SK-N-SH treated with all-trans-retinoic acid at 6 μM for 48 hours (cell line): ENCODE results near the gene KRTAP10-1.

ENCODE experiments used
- ATAC-seq: fragments of 200-7000 bp; cut with Tn5 transposase; 3 replicates; pipeline ENCODE4 v1.9.1; 2020; ENCODE audit warnings: mild to moderate bottlenecking, moderate library complexity
- BACH2 ChIP-seq: fragments of 250-450 bp; sonication (Bioruptor Pico); IDR thresholded peaks from 2 replicates; pipeline ENCODE4 v1.9.0; 2021; ENCODE audit warnings: mild to moderate bottlenecking, borderline replicate concordance
- CSRNP3 ChIP-seq: fragments of 250-450 bp; sonication (Bioruptor Pico); IDR thresholded peaks from 2 replicates; pipeline ENCODE4 v1.5.1; 2021; ENCODE audit warnings: mild to moderate bottlenecking, moderate library complexity
- GLIS3 ChIP-seq: fragments of 250-450 bp; sonication (Bioruptor Pico); IDR thresholded peaks from 2 replicates; pipeline ENCODE4 v1.5.0; 2020; ENCODE audit warnings: mild to moderate bottlenecking, moderate library complexity
- ISL1 ChIP-seq: fragments of 250-450 bp; sonication (Bioruptor Pico); IDR thresholded peaks from 2 replicates; pipeline ENCODE4 v2.1.2; 2022; ENCODE audit warnings: mild to moderate bottlenecking, moderate library complexity
- PPARA ChIP-seq: fragments of 250-450 bp; sonication (Bioruptor Pico); IDR thresholded peaks from 2 replicates; pipeline ENCODE4 v1.5.0; 2020; ENCODE audit warnings: mild to moderate bottlenecking, borderline replicate concordance
- RARB ChIP-seq: fragments of 250-450 bp; sonication (Bioruptor Pico); IDR thresholded peaks from 2 replicates; pipeline ENCODE4 v1.8.0; 2021; ENCODE audit warnings: mild to moderate bottlenecking, moderate library complexity
- SNAI2 ChIP-seq: fragments of 250-450 bp; sonication (Bioruptor Pico); IDR thresholded peaks from 2 replicates; pipeline ENCODE4 v1.5.0; 2020; ENCODE audit warnings: mild to moderate bottlenecking, moderate library complexity
- TCF4 ChIP-seq: fragments of 250-450 bp; sonication (Bioruptor Pico); IDR thresholded peaks from 2 replicates; pipeline ENCODE4 v1.8.0; 2021; ENCODE audit warnings: mild to moderate bottlenecking, moderate library complexity, borderline replicate concordance
- ZC3H10 ChIP-seq: fragments of 250-450 bp; sonication (Bioruptor Pico); IDR thresholded peaks from 2 replicates; pipeline ENCODE4 v1.5.1; 2021; ENCODE audit warnings: mild to moderate bottlenecking, moderate library complexity
- ZFP3 ChIP-seq: fragments of 250-450 bp; sonication (Bioruptor Pico); IDR thresholded peaks from 2 replicates; pipeline ENCODE4 v1.5.0; 2020; ENCODE audit warnings: mild to moderate bottlenecking, moderate library complexity
- ZFP30 ChIP-seq: fragments of 450-650 bp; formaldehyde crosslinking; IDR thresholded peaks from 2 replicates; pipeline ENCODE4 v1.5.0; 2022; ENCODE audit warnings: mild to moderate bottlenecking, moderate library complexity
- ZNF70 ChIP-seq: fragments of 450-650 bp; formaldehyde crosslinking; IDR thresholded peaks from 2 replicates; pipeline ENCODE4 v1.5.0; 2020; ENCODE audit warnings: mild to moderate bottlenecking, moderate library complexity
- TF ChIP-seq, protein P1 (sequence below): fragments of 250-450 bp; sonication (Bioruptor Pico); IDR thresholded peaks from 2 replicates; pipeline ENCODE4 v1.5.0; 2020; ENCODE audit warnings: mild to moderate bottlenecking, moderate library complexity
- TF ChIP-seq, protein P2 (sequence below): fragments of 250-450 bp; sonication (Bioruptor Pico); IDR thresholded peaks from 2 replicates; pipeline ENCODE4 v1.8.0; 2021; ENCODE audit warnings: low read depth, mild to moderate bottlenecking, moderate library complexity, borderline replicate concordance
- TF ChIP-seq, protein P3 (sequence below): fragments of 250-450 bp; sonication (Bioruptor Pico); IDR thresholded peaks from 2 replicates; pipeline ENCODE4 v1.8.0; 2020; ENCODE audit warnings: mild to moderate bottlenecking, moderate library complexity, borderline replicate concordance

KRTAP10-1 gene

GRCh38 chr21:44533891-44534627, 5.9 kb downstream of the KRTAP10-1 start (continued):
- TF ChIP-seq, protein P1, sequence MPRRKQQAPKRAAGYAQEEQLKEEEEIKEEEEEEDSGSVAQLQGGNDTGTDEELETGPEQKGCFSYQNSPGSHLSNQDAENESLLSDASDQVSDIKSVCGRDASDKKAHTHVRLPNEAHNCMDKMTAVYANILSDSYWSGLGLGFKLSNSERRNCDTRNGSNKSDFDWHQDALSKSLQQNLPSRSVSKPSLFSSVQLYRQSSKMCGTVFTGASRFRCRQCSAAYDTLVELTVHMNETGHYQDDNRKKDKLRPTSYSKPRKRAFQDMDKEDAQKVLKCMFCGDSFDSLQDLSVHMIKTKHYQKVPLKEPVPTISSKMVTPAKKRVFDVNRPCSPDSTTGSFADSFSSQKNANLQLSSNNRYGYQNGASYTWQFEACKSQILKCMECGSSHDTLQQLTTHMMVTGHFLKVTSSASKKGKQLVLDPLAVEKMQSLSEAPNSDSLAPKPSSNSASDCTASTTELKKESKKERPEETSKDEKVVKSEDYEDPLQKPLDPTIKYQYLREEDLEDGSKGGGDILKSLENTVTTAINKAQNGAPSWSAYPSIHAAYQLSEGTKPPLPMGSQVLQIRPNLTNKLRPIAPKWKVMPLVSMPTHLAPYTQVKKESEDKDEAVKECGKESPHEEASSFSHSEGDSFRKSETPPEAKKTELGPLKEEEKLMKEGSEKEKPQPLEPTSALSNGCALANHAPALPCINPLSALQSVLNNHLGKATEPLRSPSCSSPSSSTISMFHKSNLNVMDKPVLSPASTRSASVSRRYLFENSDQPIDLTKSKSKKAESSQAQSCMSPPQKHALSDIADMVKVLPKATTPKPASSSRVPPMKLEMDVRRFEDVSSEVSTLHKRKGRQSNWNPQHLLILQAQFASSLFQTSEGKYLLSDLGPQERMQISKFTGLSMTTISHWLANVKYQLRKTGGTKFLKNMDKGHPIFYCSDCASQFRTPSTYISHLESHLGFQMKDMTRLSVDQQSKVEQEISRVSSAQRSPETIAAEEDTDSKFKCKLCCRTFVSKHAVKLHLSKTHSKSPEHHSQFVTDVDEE (CRISPR knock-in tag): no peak

DNA sequence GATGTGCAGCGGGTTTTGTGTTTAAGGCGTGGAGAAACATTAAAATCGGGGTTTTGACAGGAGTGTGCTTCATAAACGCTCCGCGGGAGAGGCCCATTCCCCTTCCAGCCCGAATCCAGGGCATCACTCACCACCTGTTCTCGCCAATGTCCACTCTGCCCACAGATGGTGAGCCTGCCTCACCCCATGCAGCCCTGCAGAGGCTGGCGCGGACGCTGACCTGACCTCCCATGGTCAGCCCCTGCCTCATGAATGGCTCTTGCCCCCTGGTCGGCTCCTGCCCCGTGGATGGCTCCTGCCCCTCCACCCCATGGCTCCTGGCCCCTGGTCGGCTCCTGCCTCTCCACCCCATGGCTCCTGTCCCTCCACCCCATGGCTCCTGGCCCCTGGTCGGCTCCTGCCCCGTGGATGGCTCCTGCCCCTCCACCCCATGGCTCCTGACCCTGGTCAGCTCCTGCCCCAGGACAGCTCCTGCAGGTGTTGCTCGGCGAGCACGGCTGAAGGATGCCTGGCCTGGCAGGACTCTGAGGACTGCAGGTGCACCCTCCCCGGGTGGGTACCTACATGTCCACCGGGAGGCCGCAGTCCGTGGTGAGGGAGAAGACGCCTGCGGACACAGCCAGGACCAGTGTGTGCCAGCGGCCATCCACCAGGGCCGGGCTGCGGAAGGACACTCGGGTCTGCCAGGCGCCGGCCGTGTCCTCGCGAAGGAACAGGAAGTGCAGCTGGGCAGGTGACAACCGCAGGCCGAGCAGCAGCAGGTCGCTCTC, 6.7 kb downstream of the KRTAP10-1 start:
- ATAC-seq: no peak
- TF ChIP-seq ZFP3 (CRISPR knock-in tag): no peak
- no peak for TF ChIP-seq ZFP30 (CRISPR knock-in tag)
- no peak for TF ChIP-seq ZC3H10 (CRISPR knock-in tag)
- TF ChIP-seq, protein P2, sequence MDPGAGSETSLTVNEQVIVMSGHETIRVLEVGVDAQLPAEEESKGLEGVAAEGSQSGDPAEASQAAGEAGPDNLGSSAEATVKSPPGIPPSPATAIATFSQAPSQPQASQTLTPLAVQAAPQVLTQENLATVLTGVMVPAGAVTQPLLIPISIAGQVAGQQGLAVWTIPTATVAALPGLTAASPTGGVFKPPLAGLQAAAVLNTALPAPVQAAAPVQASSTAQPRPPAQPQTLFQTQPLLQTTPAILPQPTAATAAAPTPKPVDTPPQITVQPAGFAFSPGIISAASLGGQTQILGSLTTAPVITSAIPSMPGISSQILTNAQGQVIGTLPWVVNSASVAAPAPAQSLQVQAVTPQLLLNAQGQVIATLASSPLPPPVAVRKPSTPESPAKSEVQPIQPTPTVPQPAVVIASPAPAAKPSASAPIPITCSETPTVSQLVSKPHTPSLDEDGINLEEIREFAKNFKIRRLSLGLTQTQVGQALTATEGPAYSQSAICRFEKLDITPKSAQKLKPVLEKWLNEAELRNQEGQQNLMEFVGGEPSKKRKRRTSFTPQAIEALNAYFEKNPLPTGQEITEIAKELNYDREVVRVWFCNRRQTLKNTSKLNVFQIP: no peak
- TF ChIP-seq ZNF70 (CRISPR knock-in tag): no peak
- TF ChIP-seq, protein P1 (CRISPR knock-in tag): no peak

GRCh38 chr21:44532712-44533111, 7.3 kb downstream of the KRTAP10-1 start:
- TF ChIP-seq ISL1 (CRISPR knock-in tag) (no peak), SNAI2 (CRISPR knock-in tag) (no peak), TCF4 (CRISPR knock-in tag) (no peak), PPARA (CRISPR knock-in tag) (no peak)
- TF ChIP-seq, protein P3, sequence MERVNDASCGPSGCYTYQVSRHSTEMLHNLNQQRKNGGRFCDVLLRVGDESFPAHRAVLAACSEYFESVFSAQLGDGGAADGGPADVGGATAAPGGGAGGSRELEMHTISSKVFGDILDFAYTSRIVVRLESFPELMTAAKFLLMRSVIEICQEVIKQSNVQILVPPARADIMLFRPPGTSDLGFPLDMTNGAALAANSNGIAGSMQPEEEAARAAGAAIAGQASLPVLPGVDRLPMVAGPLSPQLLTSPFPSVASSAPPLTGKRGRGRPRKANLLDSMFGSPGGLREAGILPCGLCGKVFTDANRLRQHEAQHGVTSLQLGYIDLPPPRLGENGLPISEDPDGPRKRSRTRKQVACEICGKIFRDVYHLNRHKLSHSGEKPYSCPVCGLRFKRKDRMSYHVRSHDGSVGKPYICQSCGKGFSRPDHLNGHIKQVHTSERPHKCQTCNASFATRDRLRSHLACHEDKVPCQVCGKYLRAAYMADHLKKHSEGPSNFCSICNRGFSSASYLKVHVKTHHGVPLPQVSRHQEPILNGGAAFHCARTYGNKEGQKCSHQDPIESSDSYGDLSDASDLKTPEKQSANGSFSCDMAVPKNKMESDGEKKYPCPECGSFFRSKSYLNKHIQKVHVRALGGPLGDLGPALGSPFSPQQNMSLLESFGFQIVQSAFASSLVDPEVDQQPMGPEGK (CRISPR knock-in tag): no peak
- no peak for ATAC-seq

DNA sequence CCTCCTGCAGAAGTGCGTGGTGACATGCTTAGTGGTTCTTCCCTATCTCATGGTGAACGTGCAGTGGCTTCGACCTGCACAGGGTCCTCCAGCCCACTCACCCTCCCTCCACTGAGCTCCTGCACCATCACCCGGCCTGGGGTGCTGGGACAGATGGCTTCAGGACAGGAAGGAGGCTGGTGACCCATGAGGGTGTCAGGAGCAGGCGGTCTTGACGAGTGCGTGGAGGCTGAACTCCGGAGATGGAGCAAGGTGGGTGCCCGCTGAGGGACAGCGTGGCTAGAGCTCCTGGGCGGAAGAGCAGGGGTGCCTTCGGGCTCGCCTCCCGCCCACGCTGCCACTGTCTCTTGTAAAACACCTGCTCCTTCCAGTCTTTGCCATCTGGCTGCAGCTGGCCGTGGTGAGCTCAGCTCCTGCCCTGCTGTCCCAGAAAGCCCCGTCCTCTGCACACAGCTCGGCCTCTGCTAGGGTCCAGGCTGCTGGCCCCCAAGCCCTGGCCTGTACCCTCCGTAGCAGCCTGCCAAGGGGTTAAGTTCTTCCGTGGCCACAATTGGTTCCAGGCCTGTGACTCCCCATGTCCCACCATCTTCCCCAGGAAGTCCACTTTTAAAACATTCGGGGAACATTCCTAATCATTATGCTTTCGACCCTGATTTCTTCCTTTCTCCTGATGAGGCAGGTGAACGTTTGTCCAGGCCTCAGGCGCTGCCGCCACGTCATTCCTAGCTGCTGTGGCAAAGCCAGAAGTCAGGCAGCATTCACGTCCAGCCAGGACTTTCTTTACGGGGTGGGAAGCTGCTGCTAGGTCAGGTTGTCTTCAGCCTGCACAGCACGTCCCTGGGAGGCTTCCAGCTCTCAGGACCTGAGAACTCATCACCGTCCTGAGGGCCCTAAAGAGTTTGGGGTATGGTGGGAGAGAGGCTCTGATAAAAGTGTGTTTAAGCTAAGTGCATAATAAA, 8.1 kb downstream of the KRTAP10-1 start:
- ATAC-seq: no peak
- TF ChIP-seq PPARA (CRISPR knock-in tag): no peak
- no peak for TF ChIP-seq BACH2 (CRISPR knock-in tag)
- no peak for TF ChIP-seq RARB (CRISPR knock-in tag)
- no peak for TF ChIP-seq CSRNP3 (CRISPR knock-in tag)
- TF ChIP-seq GLIS3: no peak
- TF ChIP-seq, all 23 proteins: peak for 0
